Liver (tissue), 9 donors: ENCODE results near the gene SSR3. TPM values are rescaled to one million over a fixed set of nuclear protein-coding genes. Genes with fewer than 3 reads are reported as not detected.

Experiments used
- DNase-seq: peaks from one replicate; pipeline ENCODE4 v3.0.0-alpha.2; 2017; ENCODE audit warnings: low spot score
- H3K27ac ChIP-seq, 2 donors: one replicate each; pipeline ENCODE4 v1.7.0; 2013; ENCODE audit warnings: inconsistent platforms in 2 of 2, low read length in 2 of 2, control low read depth in 1 of 2, low read depth in 1 of 2, mild to moderate bottlenecking in 1 of 2
- H3K27me3 ChIP-seq, 4 donors: one replicate each; pipeline versions ENCODE4 v1.6.1 to v1.7.0; 2013; ENCODE audit warnings: low read length in 3 of 4, inconsistent platforms in 1 of 4, mild to moderate bottlenecking in 1 of 4, moderate library complexity in 1 of 4; ENCODE audit not compliant: control insufficient read depth in 4 of 4, insufficient read depth in 4 of 4
- H3K36me3 ChIP-seq, 4 donors: one replicate each; pipeline versions ENCODE4 v1.6.1 to v1.7.0; 2013; ENCODE audit warnings: low read length in 3 of 4, mild to moderate bottlenecking in 3 of 4, low read depth in 1 of 4, moderate library complexity in 1 of 4; ENCODE audit not compliant: control insufficient read depth in 4 of 4, insufficient read depth in 3 of 4
- H3K4me1 ChIP-seq, 4 donors: one replicate each; pipeline versions ENCODE4 v1.6.1 to v1.7.0; 2013; ENCODE audit warnings: low read length in 3 of 4, mild to moderate bottlenecking in 3 of 4, moderate library complexity in 1 of 4; ENCODE audit not compliant: control insufficient read depth in 4 of 4, insufficient read depth in 4 of 4
- H3K4me3 ChIP-seq, 3 donors: one replicate each; pipeline versions ENCODE4 v1.6.1 to v1.7.0; 2013; ENCODE audit warnings: low read length in 3 of 3, control low read depth in 1 of 3, low read depth in 1 of 3, mild to moderate bottlenecking in 1 of 3
- H3K9ac ChIP-seq, 2 donors: one replicate each; pipeline ENCODE4 v1.7.0; 2013; ENCODE audit warnings: low read length in 2 of 2, mild to moderate bottlenecking in 2 of 2, moderate library complexity in 2 of 2, control low read depth in 1 of 2, low read depth in 1 of 2
- H3K9me3 ChIP-seq, 4 donors: one replicate each; pipeline versions ENCODE4 v1.6.1 to v1.7.0; 2013; ENCODE audit warnings: low read length in 3 of 4; ENCODE audit not compliant: control insufficient read depth in 4 of 4
- EGR1 ChIP-seq, 2 donors: IDR thresholded peaks; 2 replicates each; pipeline ENCODE4 v1.6.1; 2016 to 2018; ENCODE audit warnings: antibody characterized with exemption in 2 of 2, low read depth in 2 of 2
- FOXA1 ChIP-seq: IDR thresholded peaks from 2 replicates; pipeline ENCODE4 v1.6.1; 2016; ENCODE audit warnings: antibody characterized with exemption
- FOXA2 ChIP-seq: IDR thresholded peaks from 2 replicates; pipeline ENCODE4 v1.6.1; 2016; ENCODE audit warnings: antibody characterized with exemption
- GABPA ChIP-seq, 2 donors: IDR thresholded peaks in 1 of 2; conservative IDR thresholded peaks in 1 of 2; 2 replicates each; pipeline ENCODE4 v1.6.1; 2016; ENCODE audit warnings: antibody characterized with exemption in 2 of 2, mild to moderate bottlenecking in 1 of 2, moderate library complexity in 1 of 2
- HNF4A ChIP-seq, 2 donors: conservative IDR thresholded peaks; 2 replicates each; pipeline ENCODE4 v1.6.1; 2016; ENCODE audit warnings: antibody characterized with exemption in 2 of 2, mild to moderate bottlenecking in 2 of 2
- HNF4G ChIP-seq: IDR thresholded peaks from 2 replicates; pipeline ENCODE4 v1.6.1; 2016; ENCODE audit warnings: antibody characterized with exemption
- JUND ChIP-seq, 2 donors: IDR thresholded peaks; 2 replicates each; pipeline ENCODE4 v1.6.1; 2016; ENCODE audit warnings: antibody characterized with exemption in 2 of 2
- NR2F2 ChIP-seq: IDR thresholded peaks from 2 replicates; pipeline ENCODE4 v1.6.1; 2016; ENCODE audit warnings: antibody characterized with exemption
- RAD21 ChIP-seq, 2 donors: IDR thresholded peaks; 2 replicates each; pipeline ENCODE4 v1.6.1; 2016; ENCODE audit warnings: antibody characterized with exemption in 2 of 2, mild to moderate bottlenecking in 2 of 2
- RXRA ChIP-seq, 2 donors: IDR thresholded peaks; 2 replicates each; pipeline ENCODE4 v1.6.1; 2017 to 2018; ENCODE audit warnings: antibody characterized with exemption in 2 of 2, mild to moderate bottlenecking in 1 of 2
- SP1 ChIP-seq: IDR thresholded peaks from 2 replicates; pipeline ENCODE4 v1.6.1; 2018; ENCODE audit warnings: antibody characterized with exemption, mild to moderate bottlenecking
- TAF1 ChIP-seq: conservative IDR thresholded peaks from 2 replicates; pipeline ENCODE4 v1.6.1; 2016; ENCODE audit warnings: antibody characterized with exemption, mild to moderate bottlenecking
- YY1 ChIP-seq: IDR thresholded peaks from 2 replicates; pipeline ENCODE4 v1.6.1; 2016; ENCODE audit warnings: antibody characterized with exemption, mild to moderate bottlenecking
- WGBS: extraction: QIAGEN DNeasy Blood & Tissue Kit; methylation state at CpG from one replicate; pipeline ENCODE4 v1.1.7; 2013; 5-methylcytosine and 5-hydroxymethylcytosine counted together
- polyA plus RNA-seq, 2 donors: library from polyadenylated mRNA; stranded (reverse) in 1 of 2; unstranded in 1 of 2; fragments of 200-250 nt in 1 of 2; fragments of >200 nt in 1 of 2; fragmentation: Nextera tagmentation in 1 of 2; extraction: Ambion mirVana in 1 of 2; gene quantifications; one replicate each; pipeline versions ENCODE4 v1.2.1 to v1.2.3, GENCODE V29; 2013 to 2015
- total RNA-seq, 2 donors: library from RNA; depleted of rRNA; stranded (reverse); fragments of >200 nt; gene quantifications; one replicate each; pipeline ENCODE4 v1.2.3, GENCODE V29; 2014
- TF ChIP-seq, protein P1 (sequence below): fragments of 150-350 bp; IDR thresholded peaks from 2 replicates; pipeline ENCODE4 v1.5.1; 2017; ENCODE audit warnings: improper control_type of control experiment, low read depth, low read length; ENCODE audit not compliant: missing input control
- TF ChIP-seq, protein P2 (sequence below): IDR thresholded peaks from 2 replicates; pipeline ENCODE4 v1.6.1; 2016; ENCODE audit warnings: antibody characterized with exemption
- TF ChIP-seq, protein P3 (sequence below): IDR thresholded peaks from 2 replicates; pipeline ENCODE4 v1.6.1; 2016; ENCODE audit warnings: antibody characterized with exemption, mild to moderate bottlenecking
- TF ChIP-seq, protein P4 (sequence below): IDR thresholded peaks from 2 replicates; pipeline ENCODE4 v1.6.1; 2016; ENCODE audit warnings: antibody characterized with exemption
- TF ChIP-seq, protein P5 (sequence below): IDR thresholded peaks from 2 replicates; pipeline ENCODE4 v1.6.1; 2016; ENCODE audit warnings: antibody characterized with exemption
- donor health status: healthy.
- donor health status: healthy.
- donor health status: healthy.
- donor health status: healthy.
- donor health status: healthy.

Gene SSR3
- total and polyA plus RNA-seq, 4 donors: 63.7 to 168 (median 115) TPM

DNA sequence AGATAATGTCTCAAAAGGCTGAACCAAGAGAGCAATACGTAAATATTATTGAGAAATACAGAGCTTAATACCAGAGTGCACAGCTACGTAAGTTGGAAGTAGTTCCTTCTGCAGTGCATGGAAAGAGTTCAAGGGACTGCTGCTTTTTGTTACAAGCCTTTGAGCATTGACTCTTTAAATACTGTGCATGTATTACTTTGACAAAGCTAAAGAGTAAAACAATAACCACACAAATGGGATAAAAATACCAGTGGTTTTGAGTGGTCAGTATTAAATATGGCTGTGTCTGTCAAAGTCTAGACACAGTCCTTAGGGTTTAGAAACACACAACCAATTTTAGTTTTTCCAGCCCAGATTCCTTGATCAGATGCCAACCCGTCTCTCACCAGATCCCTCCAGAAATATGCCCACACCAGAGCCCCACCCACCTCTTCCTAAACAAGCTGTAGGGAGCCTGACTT lies 62.1 kb downstream of the SSR3 start:
- no peaks in the 10 kb centered on the region for H3K36me3 ChIP-seq
- 77% methylated on average over 3 of the region's 3 CpGs for WGBS

More for the DNA sequence above, 62.1 kb downstream of the SSR3 start:
- Histone ChIP-seq H3K4me3 (no peak overlapping the region), H3K4me1 (no peaks in the 10 kb centered on the region), H3K9ac (no peak overlapping the region), H3K9me3 (no peaks in the 10 kb centered on the region), H3K27ac (no peak overlapping the region), H3K27me3 (no peaks in the 10 kb centered on the region)
- TF ChIP-seq GABPA (IDR thresholded peaks at IDR 0.05 in 1 of 2, conservative IDR thresholded peaks at IDR 0.05 in 1 of 2): no peak
- TF ChIP-seq, protein P1, sequence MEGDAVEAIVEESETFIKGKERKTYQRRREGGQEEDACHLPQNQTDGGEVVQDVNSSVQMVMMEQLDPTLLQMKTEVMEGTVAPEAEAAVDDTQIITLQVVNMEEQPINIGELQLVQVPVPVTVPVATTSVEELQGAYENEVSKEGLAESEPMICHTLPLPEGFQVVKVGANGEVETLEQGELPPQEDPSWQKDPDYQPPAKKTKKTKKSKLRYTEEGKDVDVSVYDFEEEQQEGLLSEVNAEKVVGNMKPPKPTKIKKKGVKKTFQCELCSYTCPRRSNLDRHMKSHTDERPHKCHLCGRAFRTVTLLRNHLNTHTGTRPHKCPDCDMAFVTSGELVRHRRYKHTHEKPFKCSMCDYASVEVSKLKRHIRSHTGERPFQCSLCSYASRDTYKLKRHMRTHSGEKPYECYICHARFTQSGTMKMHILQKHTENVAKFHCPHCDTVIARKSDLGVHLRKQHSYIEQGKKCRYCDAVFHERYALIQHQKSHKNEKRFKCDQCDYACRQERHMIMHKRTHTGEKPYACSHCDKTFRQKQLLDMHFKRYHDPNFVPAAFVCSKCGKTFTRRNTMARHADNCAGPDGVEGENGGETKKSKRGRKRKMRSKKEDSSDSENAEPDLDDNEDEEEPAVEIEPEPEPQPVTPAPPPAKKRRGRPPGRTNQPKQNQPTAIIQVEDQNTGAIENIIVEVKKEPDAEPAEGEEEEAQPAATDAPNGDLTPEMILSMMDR: no peak
- TF ChIP-seq SP1: no peak
- no peak for TF ChIP-seq HNF4G
- TF ChIP-seq FOXA2: no peak
- TF ChIP-seq JUND (IDR thresholded peaks at IDR 0.05): no peak
- TF ChIP-seq FOXA1: no peak
- TF ChIP-seq TAF1: no peak
- TF ChIP-seq, protein P2, sequence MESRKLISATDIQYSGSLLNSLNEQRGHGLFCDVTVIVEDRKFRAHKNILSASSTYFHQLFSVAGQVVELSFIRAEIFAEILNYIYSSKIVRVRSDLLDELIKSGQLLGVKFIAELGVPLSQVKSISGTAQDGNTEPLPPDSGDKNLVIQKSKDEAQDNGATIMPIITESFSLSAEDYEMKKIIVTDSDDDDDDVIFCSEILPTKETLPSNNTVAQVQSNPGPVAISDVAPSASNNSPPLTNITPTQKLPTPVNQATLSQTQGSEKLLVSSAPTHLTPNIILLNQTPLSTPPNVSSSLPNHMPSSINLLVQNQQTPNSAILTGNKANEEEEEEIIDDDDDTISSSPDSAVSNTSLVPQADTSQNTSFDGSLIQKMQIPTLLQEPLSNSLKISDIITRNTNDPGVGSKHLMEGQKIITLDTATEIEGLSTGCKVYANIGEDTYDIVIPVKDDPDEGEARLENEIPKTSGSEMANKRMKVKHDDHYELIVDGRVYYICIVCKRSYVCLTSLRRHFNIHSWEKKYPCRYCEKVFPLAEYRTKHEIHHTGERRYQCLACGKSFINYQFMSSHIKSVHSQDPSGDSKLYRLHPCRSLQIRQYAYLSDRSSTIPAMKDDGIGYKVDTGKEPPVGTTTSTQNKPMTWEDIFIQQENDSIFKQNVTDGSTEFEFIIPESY: no peak
- TF ChIP-seq HNF4A (conservative IDR thresholded peaks at IDR 0.05): no peak
- no peak for TF ChIP-seq NR2F2
- TF ChIP-seq EGR1 (IDR thresholded peaks at IDR 0.05; ENCODE audit: low read depth in 2 of 2): no peak
- TF ChIP-seq, protein P3, sequence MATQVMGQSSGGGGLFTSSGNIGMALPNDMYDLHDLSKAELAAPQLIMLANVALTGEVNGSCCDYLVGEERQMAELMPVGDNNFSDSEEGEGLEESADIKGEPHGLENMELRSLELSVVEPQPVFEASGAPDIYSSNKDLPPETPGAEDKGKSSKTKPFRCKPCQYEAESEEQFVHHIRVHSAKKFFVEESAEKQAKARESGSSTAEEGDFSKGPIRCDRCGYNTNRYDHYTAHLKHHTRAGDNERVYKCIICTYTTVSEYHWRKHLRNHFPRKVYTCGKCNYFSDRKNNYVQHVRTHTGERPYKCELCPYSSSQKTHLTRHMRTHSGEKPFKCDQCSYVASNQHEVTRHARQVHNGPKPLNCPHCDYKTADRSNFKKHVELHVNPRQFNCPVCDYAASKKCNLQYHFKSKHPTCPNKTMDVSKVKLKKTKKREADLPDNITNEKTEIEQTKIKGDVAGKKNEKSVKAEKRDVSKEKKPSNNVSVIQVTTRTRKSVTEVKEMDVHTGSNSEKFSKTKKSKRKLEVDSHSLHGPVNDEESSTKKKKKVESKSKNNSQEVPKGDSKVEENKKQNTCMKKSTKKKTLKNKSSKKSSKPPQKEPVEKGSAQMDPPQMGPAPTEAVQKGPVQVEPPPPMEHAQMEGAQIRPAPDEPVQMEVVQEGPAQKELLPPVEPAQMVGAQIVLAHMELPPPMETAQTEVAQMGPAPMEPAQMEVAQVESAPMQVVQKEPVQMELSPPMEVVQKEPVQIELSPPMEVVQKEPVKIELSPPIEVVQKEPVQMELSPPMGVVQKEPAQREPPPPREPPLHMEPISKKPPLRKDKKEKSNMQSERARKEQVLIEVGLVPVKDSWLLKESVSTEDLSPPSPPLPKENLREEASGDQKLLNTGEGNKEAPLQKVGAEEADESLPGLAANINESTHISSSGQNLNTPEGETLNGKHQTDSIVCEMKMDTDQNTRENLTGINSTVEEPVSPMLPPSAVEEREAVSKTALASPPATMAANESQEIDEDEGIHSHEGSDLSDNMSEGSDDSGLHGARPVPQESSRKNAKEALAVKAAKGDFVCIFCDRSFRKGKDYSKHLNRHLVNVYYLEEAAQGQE: no peak
- TF ChIP-seq, protein P4, sequence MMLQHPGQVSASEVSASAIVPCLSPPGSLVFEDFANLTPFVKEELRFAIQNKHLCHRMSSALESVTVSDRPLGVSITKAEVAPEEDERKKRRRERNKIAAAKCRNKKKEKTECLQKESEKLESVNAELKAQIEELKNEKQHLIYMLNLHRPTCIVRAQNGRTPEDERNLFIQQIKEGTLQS: no peak
- no peak for TF ChIP-seq YY1
- TF ChIP-seq, protein P5, sequence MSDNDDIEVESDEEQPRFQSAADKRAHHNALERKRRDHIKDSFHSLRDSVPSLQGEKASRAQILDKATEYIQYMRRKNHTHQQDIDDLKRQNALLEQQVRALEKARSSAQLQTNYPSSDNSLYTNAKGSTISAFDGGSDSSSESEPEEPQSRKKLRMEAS: no peak
- no peak for TF ChIP-seq RAD21 (IDR thresholded peaks at IDR 0.05)
- TF ChIP-seq RXRA (IDR thresholded peaks at IDR 0.05): no peak
- DNase-seq: no peak
